Measurements from ENCODE around the gene THAP12. TPM values are rescaled to one million over a fixed set of nuclear protein-coding genes. Genes with fewer than 3 reads are reported as not detected.

The THAP12 gene
- total and polyA plus RNA-seq, 2 experiments from 2014 or later = 20.1 to 36.0 TPM

DNA sequence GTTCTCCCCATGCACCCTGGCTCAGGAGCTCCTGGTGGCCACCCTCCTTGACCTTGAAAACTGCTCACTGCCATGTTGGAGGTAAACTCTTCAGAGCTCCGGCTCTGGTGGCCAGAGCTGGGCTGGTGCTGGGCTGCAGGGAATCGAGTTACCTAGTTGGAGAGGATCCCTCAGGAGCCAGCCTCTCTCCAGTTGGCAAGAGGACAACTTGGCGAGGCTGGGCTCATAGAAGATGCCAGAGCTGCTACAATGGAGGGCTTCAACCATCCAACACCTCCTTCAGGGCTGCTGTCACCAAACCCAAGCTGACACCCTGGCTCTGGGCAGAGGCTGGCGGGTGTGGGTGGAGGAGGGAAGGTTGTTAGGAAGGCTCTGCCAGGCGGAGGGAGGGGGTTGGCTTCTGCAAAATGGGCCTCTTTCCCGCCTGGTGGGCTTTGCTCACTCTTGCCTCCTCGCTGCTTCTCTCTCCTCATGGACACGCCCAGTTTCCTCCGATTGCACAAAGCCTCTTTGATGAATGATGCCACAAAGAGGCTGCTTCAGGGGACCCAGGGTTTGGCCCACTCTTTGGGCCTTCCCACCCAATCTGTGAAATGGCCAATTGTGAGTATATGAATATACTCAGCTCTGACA is 53.1 kb downstream of the THAP12 start (continued):
- TF ChIP-seq, protein P1, sequence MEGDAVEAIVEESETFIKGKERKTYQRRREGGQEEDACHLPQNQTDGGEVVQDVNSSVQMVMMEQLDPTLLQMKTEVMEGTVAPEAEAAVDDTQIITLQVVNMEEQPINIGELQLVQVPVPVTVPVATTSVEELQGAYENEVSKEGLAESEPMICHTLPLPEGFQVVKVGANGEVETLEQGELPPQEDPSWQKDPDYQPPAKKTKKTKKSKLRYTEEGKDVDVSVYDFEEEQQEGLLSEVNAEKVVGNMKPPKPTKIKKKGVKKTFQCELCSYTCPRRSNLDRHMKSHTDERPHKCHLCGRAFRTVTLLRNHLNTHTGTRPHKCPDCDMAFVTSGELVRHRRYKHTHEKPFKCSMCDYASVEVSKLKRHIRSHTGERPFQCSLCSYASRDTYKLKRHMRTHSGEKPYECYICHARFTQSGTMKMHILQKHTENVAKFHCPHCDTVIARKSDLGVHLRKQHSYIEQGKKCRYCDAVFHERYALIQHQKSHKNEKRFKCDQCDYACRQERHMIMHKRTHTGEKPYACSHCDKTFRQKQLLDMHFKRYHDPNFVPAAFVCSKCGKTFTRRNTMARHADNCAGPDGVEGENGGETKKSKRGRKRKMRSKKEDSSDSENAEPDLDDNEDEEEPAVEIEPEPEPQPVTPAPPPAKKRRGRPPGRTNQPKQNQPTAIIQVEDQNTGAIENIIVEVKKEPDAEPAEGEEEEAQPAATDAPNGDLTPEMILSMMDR (conservative IDR thresholded peaks at IDR 0.05; ENCODE audit: low read depth in 2 of 2) = no peak
- TF ChIP-seq, protein P2, sequence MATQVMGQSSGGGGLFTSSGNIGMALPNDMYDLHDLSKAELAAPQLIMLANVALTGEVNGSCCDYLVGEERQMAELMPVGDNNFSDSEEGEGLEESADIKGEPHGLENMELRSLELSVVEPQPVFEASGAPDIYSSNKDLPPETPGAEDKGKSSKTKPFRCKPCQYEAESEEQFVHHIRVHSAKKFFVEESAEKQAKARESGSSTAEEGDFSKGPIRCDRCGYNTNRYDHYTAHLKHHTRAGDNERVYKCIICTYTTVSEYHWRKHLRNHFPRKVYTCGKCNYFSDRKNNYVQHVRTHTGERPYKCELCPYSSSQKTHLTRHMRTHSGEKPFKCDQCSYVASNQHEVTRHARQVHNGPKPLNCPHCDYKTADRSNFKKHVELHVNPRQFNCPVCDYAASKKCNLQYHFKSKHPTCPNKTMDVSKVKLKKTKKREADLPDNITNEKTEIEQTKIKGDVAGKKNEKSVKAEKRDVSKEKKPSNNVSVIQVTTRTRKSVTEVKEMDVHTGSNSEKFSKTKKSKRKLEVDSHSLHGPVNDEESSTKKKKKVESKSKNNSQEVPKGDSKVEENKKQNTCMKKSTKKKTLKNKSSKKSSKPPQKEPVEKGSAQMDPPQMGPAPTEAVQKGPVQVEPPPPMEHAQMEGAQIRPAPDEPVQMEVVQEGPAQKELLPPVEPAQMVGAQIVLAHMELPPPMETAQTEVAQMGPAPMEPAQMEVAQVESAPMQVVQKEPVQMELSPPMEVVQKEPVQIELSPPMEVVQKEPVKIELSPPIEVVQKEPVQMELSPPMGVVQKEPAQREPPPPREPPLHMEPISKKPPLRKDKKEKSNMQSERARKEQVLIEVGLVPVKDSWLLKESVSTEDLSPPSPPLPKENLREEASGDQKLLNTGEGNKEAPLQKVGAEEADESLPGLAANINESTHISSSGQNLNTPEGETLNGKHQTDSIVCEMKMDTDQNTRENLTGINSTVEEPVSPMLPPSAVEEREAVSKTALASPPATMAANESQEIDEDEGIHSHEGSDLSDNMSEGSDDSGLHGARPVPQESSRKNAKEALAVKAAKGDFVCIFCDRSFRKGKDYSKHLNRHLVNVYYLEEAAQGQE (IDR thresholded peaks at IDR 0.05; ENCODE audit: unreplicated experiment) = no peak

DNA sequence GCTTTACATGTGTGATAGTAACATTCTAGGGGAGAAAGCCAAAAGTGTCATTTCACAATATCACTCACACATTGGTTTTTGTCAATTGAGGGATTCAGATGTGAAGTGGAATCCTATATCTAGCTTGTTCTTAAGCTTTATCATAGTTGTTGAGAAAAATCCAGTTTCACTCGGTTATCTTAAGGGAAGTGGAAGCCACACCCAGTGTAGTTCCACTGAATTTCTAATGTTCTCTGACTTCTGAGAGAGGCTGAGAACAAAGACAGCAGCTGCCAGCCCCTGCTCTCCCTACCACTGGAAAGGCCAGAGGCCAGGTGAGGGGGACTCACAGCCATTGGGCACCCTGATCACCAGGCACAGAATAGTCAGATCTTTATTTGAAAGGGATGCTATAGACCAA is 53.7 kb downstream of the THAP12 start:
- H3K27me3 Mint-ChIP-seq (ENCODE audit: insufficient read depth, low read depth, poor library complexity) = peaks cover 19% of the 10 kb centered on the region

More for the DNA sequence above, 53.7 kb downstream of the THAP12 start:
- Histone ChIP-seq H3K4me1 (ENCODE audit: insufficient read depth) (peaks cover 23% of the 10 kb centered on the region), H2AFZ (no peak overlapping the region), H3K27ac (ENCODE audit: low read depth) (no peak overlapping the region), H3K9me2 (ENCODE audit: insufficient read depth) (no peaks in the 10 kb centered on the region), H3K79me2 (replicated peaks; ENCODE audit: insufficient read depth) (no peaks in the 10 kb centered on the region), H3K36me3 (ENCODE audit: insufficient read depth) (no peaks in the 10 kb centered on the region; the same call in 1 of the 2 replicates), H3F3A (replicated peaks; ENCODE audit: low read depth) (no peaks in the 10 kb centered on the region), H3K4me2 (no peak overlapping the region), H3K4me3 (no peak overlapping the region), H3K27me3 (ENCODE audit: insufficient read depth) (peaks cover 20% of the 10 kb centered on the region), H4K20me1 (replicated peaks; ENCODE audit: insufficient read depth) (no peaks in the 10 kb centered on the region)
- DNase-seq (ENCODE audit: low spot score) (no peak), ATAC-seq (no peak)
- H3K9me3 Mint-ChIP-seq = no peaks in the 10 kb centered on the region
- no peaks in the 10 kb centered on the region for H3K36me3 Mint-ChIP-seq (ENCODE audit: low read depth)
- peaks cover 24% of the 10 kb centered on the region for H3K4me1 Mint-ChIP-seq
- H3K4me3 Mint-ChIP-seq = no peak overlapping the region
- TF ChIP-seq CREB1 (CRISPR knock-in tag; IDR thresholded peaks at IDR 0.05; ENCODE audit: low read depth) (no peak), ZNF114 (CRISPR knock-in tag; IDR thresholded peaks at IDR 0.05) (no peak), ZNF331 (CRISPR knock-in tag; IDR thresholded peaks at IDR 0.05; ENCODE audit: low read depth) (no peak), POLR2AphosphoS5 (IDR thresholded peaks at IDR 0.05; ENCODE audit: low read depth) (no peak), EZH2phosphoT487 (IDR thresholded peaks at IDR 0.05; ENCODE audit: unreplicated experiment) (no peak), JUNB (IDR thresholded peaks at IDR 0.05; ENCODE audit: unreplicated experiment) (no peak), STAT1 (IDR thresholded peaks at IDR 0.05; ENCODE audit: unreplicated experiment) (no peak), NANOG (IDR thresholded peaks at IDR 0.05; ENCODE audit: borderline replicate concordance) (no peak)
- TF ChIP-seq, protein P2 (IDR thresholded peaks at IDR 0.05; ENCODE audit: unreplicated experiment) = no peak
- no peak overlapping the region for H3K27ac Mint-ChIP-seq
